Transverse colon (tissue), 3 donors: ENCODE data around the gene PKMYT1.

ENCODE experiments used
- CTCF ChIP-seq, 5 experiments: fragments of 200-600 bp in 3 of 5; fragments of 450-650 bp in 2 of 5; sonication (generic) in 3 of 5; IDR thresholded peaks; 1 replicate in 2 of 5; 2 replicates in 3 of 5; pipeline ENCODE4 v1.5.1; 2016 to 2017; ENCODE audit warnings: antibody characterized with exemption in 5 of 5, inconsistent platforms in 3 of 5, mild to moderate bottlenecking in 2 of 5, moderate library complexity in 1 of 5
- POLR2A ChIP-seq: fragments of 450-650 bp; IDR thresholded peaks from one replicate; pipeline ENCODE4 v1.6.1; 2016; ENCODE audit warnings: antibody characterized with exemption, mild to moderate bottlenecking, moderate library complexity

- TF ChIP-seq POLR2A: no peak
- peak; percentile 96 to 98 (median 97) for TF ChIP-seq CTCF (IDR thresholded peaks at IDR 0.05)
Measured at GRCh38 chr16:2927010-2927646, 53.1 kb downstream of the PKMYT1 start.
